ENCODE data around the gene SPEM1. TPM values are rescaled to one million over a fixed set of nuclear protein-coding genes. Genes with fewer than 3 reads are reported as not detected.

The SPEM1 gene
- total and polyA plus RNA-seq, 2 of the 13 experiments (the other 11 are each of a cell fraction or from before 2014, with no cell fraction given): not detected

GRCh38 chr17:7444682-7445618 lies 24.8 kb downstream of the SPEM1 start, which contains the start of gene CHRNB1 (continued):
- no peak for TF ChIP-seq IRF1 (CRISPR knock-in tag; IDR thresholded peaks at IDR 0.05; ENCODE audit: low read depth)
- peak; percentile 68 for TF ChIP-seq ZSCAN21 (CRISPR knock-in tag; IDR thresholded peaks at IDR 0.05; ENCODE audit: borderline replicate concordance)
- TF ChIP-seq WIZ (CRISPR knock-in tag; IDR thresholded peaks at IDR 0.05): no peak
- no peak for TF ChIP-seq ATAD3A (CRISPR knock-in tag; IDR thresholded peaks at IDR 0.05)
- no peak for TF ChIP-seq ZNF644 (CRISPR knock-in tag; IDR thresholded peaks at IDR 0.05; ENCODE audit: low read depth)
- TF ChIP-seq CREBL2 (CRISPR knock-in tag; IDR thresholded peaks at IDR 0.05; ENCODE audit: borderline replicate concordance): no peak
- TF ChIP-seq CTCF (CRISPR knock-in tag; IDR thresholded peaks at IDR 0.05): peak; percentile 69
- no peak for TF ChIP-seq TRAFD1 (CRISPR knock-in tag; IDR thresholded peaks at IDR 0.05; ENCODE audit: borderline replicate concordance)
- no peak for TF ChIP-seq HOXD1 (CRISPR knock-in tag; IDR thresholded peaks at IDR 0.05)
- peak; percentile 57; the same call in 1 of the 2 replicates for TF ChIP-seq HDAC1 (CRISPR knock-in tag; IDR thresholded peaks at IDR 0.05)
- TF ChIP-seq ZNF343 (CRISPR knock-in tag; IDR thresholded peaks at IDR 0.05): no peak
- 0 out of 4 replicates have a peak, but pooled peaks of 1 of the 2 experiments have one; percentile 3 for TF ChIP-seq EP300 (IDR thresholded peaks at IDR 0.05; ENCODE audit: low read depth in 2 of 2, low read length in 2 of 2)
- TF ChIP-seq EP300 (CRISPR knock-in tag; IDR thresholded peaks at IDR 0.05; ENCODE audit: borderline replicate concordance): no peak
- no peak for TF ChIP-seq SSRP1 (CRISPR knock-in tag; IDR thresholded peaks at IDR 0.05)
- no peak for TF ChIP-seq ZNF775 (CRISPR knock-in tag; IDR thresholded peaks at IDR 0.05; ENCODE audit: borderline replicate concordance)
- TF ChIP-seq TBX2 (CRISPR knock-in tag; IDR thresholded peaks at IDR 0.05; ENCODE audit: borderline replicate concordance): peak; percentile 61
- TF ChIP-seq NFRKB (IDR thresholded peaks at IDR 0.05): no peak
- TF ChIP-seq ATF6 (CRISPR knock-in tag; conservative IDR thresholded peaks at IDR 0.05): 0 out of 2 replicates have a peak, but pooled peaks have one; percentile 59
- TF ChIP-seq TFE3 (CRISPR knock-in tag; IDR thresholded peaks at IDR 0.05): peak; percentile 24; the same call in 1 of the 2 replicates
